AG09309 (cell line): Measurements from ENCODE around the gene ZMIZ1.

Experiments
- DNase-seq: peaks from one replicate; pipeline ENCODE4 v3.0.0-alpha.2; 2010; ENCODE audit warnings: low read depth
- H3K4me3 ChIP-seq: 2 replicates; pipeline ENCODE4 v1.5.1; 2011; ENCODE audit warnings: mild to moderate bottlenecking, low read depth, low read length, moderate library complexity; ENCODE audit not compliant: control insufficient read depth
- CTCF ChIP-seq: IDR thresholded peaks from 2 replicates; pipeline ENCODE4 v1.5.1; 2011; ENCODE audit warnings: mild to moderate bottlenecking, low read depth, low read length, inconsistent platforms; ENCODE audit not compliant: insufficient read depth, control insufficient read depth; ENCODE audit errors: missing control alignments

ZMIZ1 gene

GRCh38 chr10:79047875-79048638 lies 20.7 kb upstream of the ZMIZ1 start:
- no peak overlapping the region for H3K4me3 ChIP-seq
- TF ChIP-seq CTCF, result no peak
- DNase-seq, result no peak

- no peak for TF ChIP-seq CTCF
- no peak for DNase-seq
- no peak overlapping the region for H3K4me3 ChIP-seq
Observed at GRCh38 chr10:79048639-79049550, 19.9 kb upstream of the ZMIZ1 start.

GRCh38 chr10:79049931-79050895 lies 18.6 kb upstream of the ZMIZ1 start:
- no peak overlapping the region for H3K4me3 ChIP-seq
- no peak for TF ChIP-seq CTCF
- DNase-seq, result no peak

- DNase-seq, result no peak
- no peak for TF ChIP-seq CTCF
- H3K4me3 ChIP-seq, result no peak overlapping the region
Observed at GRCh38 chr10:79050896-79051555, 17.7 kb upstream of the ZMIZ1 start.

GRCh38 chr10:79051766-79052165 lies 17.0 kb upstream of the ZMIZ1 start:
- no peak for TF ChIP-seq CTCF
- DNase-seq, result no peak
- no peak overlapping the region for H3K4me3 ChIP-seq
